ENCODE results near the gene GPX2. TPM values are rescaled to one million over a fixed set of nuclear protein-coding genes. Genes with fewer than 3 reads are reported as not detected.

The GPX2 gene
- total and polyA plus RNA-seq, 4 donors, result 6.9 to 1,067 (median 325) TPM

DNA sequence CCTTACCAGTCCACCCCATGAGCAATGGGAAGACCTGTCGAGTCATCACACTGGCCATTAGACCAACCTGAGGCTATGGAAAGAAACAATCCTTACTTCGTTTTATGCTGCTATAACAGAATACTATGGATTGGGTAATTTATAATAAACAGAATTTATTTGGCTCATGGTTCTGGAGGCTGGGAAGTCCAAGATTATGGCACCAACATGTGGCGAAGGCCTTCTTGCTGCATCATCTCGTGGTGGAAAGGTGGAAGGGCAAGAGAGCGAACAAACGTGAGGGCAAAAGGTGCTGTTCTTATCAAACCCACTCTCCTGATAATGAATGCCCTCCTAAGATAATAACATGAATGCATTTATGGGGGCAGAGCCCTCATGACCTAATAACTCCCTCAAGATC, 53.2 kb downstream of the GPX2 start:
- Histone ChIP-seq H3K9ac (ENCODE audit: low read depth in 1 of 2, low read length in 2 of 2) (no peak overlapping the region), H3K4me3 (ENCODE audit: low read depth in 1 of 3, low read length in 3 of 3) (no peak overlapping the region), H3K9me3 (ENCODE audit: control insufficient read depth in 4 of 4, low read length in 3 of 4) (no peaks in the 10 kb centered on the region), H3K27ac (ENCODE audit: low read depth in 1 of 2, low read length in 2 of 2) (no peak overlapping the region), H3K4me1 (ENCODE audit: control insufficient read depth in 4 of 4, insufficient read depth in 4 of 4, low read length in 3 of 4) (peaks cover 0 to 5% (median 2%) of the 10 kb centered on the region in 4 donors), H3K27me3 (ENCODE audit: control insufficient read depth in 4 of 4, insufficient read depth in 4 of 4, low read length in 3 of 4) (no peaks in the 10 kb centered on the region), H3K36me3 (ENCODE audit: control insufficient read depth in 4 of 4, insufficient read depth in 3 of 4, low read depth in 1 of 4, low read length in 3 of 4) (no peaks in the 10 kb centered on the region)
- WGBS, result 91% methylated on average over 6 of the region's 6 CpGs
- DNase-seq (ENCODE audit: low spot score), result no peak
- TF ChIP-seq, protein P1, sequence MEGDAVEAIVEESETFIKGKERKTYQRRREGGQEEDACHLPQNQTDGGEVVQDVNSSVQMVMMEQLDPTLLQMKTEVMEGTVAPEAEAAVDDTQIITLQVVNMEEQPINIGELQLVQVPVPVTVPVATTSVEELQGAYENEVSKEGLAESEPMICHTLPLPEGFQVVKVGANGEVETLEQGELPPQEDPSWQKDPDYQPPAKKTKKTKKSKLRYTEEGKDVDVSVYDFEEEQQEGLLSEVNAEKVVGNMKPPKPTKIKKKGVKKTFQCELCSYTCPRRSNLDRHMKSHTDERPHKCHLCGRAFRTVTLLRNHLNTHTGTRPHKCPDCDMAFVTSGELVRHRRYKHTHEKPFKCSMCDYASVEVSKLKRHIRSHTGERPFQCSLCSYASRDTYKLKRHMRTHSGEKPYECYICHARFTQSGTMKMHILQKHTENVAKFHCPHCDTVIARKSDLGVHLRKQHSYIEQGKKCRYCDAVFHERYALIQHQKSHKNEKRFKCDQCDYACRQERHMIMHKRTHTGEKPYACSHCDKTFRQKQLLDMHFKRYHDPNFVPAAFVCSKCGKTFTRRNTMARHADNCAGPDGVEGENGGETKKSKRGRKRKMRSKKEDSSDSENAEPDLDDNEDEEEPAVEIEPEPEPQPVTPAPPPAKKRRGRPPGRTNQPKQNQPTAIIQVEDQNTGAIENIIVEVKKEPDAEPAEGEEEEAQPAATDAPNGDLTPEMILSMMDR (IDR thresholded peaks at IDR 0.05; ENCODE audit: low read depth, low read length, missing input control), result no peak
- TF ChIP-seq EGR1 (IDR thresholded peaks at IDR 0.05; ENCODE audit: low read depth in 2 of 2), result no peak

Small RNAs within 50 kb of the gene (small RNA-seq; reads per million reads assigned to genes)
- not detected for gene RPPH1-2P

Other genes starting within 250 kb of the GPX2 start
- 10 to 100 TPM; 14.5 to 14.7 TPM for gene PLEKHG3, start 238.3 kb downstream of the GPX2 start, total RNA-seq
- gene PLEKHG3, start 238.3 kb downstream of the GPX2 start, polyA plus RNA-seq, result 10 to 100 TPM in 1 of 2 donors, 1 to 10 TPM in 1; 8.4 to 21.3 TPM
- 100 to 1,000 TPM in 1 of 2 donors, under 1 TPM in 1; 0.33 to 332 TPM for gene SPTB, start 62.8 kb downstream of the GPX2 start, total RNA-seq
- gene SPTB, start 62.8 kb downstream of the GPX2 start, polyA plus RNA-seq, result under 1 TPM; 0.12 to 0.18 TPM
- 10 to 100 TPM; 18.8 to 48.2 TPM for gene CHURC1, start 28.3 kb downstream of the GPX2 start, total RNA-seq
- 100 to 1,000 TPM in 1 of 2 donors, 10 to 100 TPM in 1; 21.0 to 174 TPM for gene CHURC1, start 28.3 kb downstream of the GPX2 start, polyA plus RNA-seq
- gene RAB15, start 29.6 kb upstream of the GPX2 start, total RNA-seq, result 10 to 100 TPM in 1 of 2 donors, 1 to 10 TPM in 1; 5.7 to 18.0 TPM
- 10 to 100 TPM in 1 of 2 donors, 1 to 10 TPM in 1; 5.5 to 16.5 TPM for gene RAB15, start 29.6 kb upstream of the GPX2 start, polyA plus RNA-seq
- gene FNTB, start 44.1 kb upstream of the GPX2 start, total RNA-seq, result 10 to 100 TPM; 10.2 to 17.2 TPM
- gene FNTB, start 44.1 kb upstream of the GPX2 start, polyA plus RNA-seq, result 1 to 10 TPM; 6.3 to 7.8 TPM
- 10 to 100 TPM; 18.9 to 27.0 TPM for gene MAX, start 159.8 kb upstream of the GPX2 start, total RNA-seq
- gene MAX, start 159.8 kb upstream of the GPX2 start, polyA plus RNA-seq, result 10 to 100 TPM; 14.8 TPM